Articular chondrocyte of knee joint (primary cell): ENCODE results near the gene TWNK. TPM values are rescaled to one million over a fixed set of nuclear protein-coding genes. Genes with fewer than 3 reads are reported as not detected.

Experiments
- small RNA-seq: library from RNA; depleted of rRNA; stranded (forward); fragments of <200 nt; gene quantifications from one replicate; pipeline ENCODE3, GENCODE V24; 2012
- total RNA-seq: library from RNA; depleted of rRNA; stranded (reverse); fragments of >200 nt; gene quantifications from 2 replicates; pipeline ENCODE4 v1.2.3, GENCODE V29; 2012

Gene TWNK
- 2.3 and 2.6 TPM in 2 replicates for total RNA-seq

GRCh38 chr10:100986952-100987684, at the start of gene TWNK, which contains the start of gene MRPL43:
Gene TWNK (plus strand): TSS chr10:100987543. CDS start chr10:100988211, 668 bp downstream.
Gene MRPL43 (minus strand): TSS chr10:100987497. CDS start chr10:100987443, 54 bp downstream.

GRCh38 chr10:100969187-100970075, 17.9 kb upstream of the TWNK start, which contains the start of gene SEMA4G:
Gene SEMA4G (plus strand): TSS chr10:100969504. CDS start chr10:100972913, 3,409 bp downstream.

GRCh38 chr10:100999742-101000126, 12.4 kb downstream of the TWNK start, which contains the start of gene LZTS2:
Gene LZTS2 (plus strand): TSS chr10:100999808. CDS start chr10:101002539, 2,731 bp downstream.

GRCh38 chr10:101031128-101031795, 43.9 kb downstream of the TWNK start, which contains the start of the genes PDZD7 and SFXN3:
Gene PDZD7 (minus strand): TSS chr10:101031129. CDS start chr10:101030219, 910 bp downstream.
Gene SFXN3 (plus strand): TSS chr10:101031234. CDS start chr10:101034695, 3,461 bp downstream.

Small RNA genes within 50 kb of the gene (small RNA-seq; reads per million reads assigned to genes)
- gene MIR608 = not detected

Other genes starting within 250 kb of the TWNK start
- gene PAX2, start 242.0 kb upstream of the TWNK start, total RNA-seq = not detected in 2 replicates
- 35.0 and 45.2 TPM in 2 replicates for gene SLF2, start 74.6 kb upstream of the TWNK start, total RNA-seq
- 0.26 and 0.43 TPM in 2 replicates for gene SEMA4G, start 18.0 kb upstream of the TWNK start, total RNA-seq
- 44.0 and 45.3 TPM in 2 replicates for gene MRPL43, start within 50 bp of the TWNK start, total RNA-seq
- 75.1 and 109 TPM in 2 replicates for gene LZTS2, start 12.3 kb downstream of the TWNK start, total RNA-seq
- 0.86 and 0.91 TPM in 2 replicates for gene PDZD7, start 43.6 kb downstream of the TWNK start, total RNA-seq
- gene SFXN3, start 43.7 kb downstream of the TWNK start, total RNA-seq = 61.8 and 74.1 TPM in 2 replicates
- 47.7 and 54.2 TPM in 2 replicates for gene KAZALD1, start 74.4 kb downstream of the TWNK start, total RNA-seq
- gene TLX1, start 143.8 kb downstream of the TWNK start, total RNA-seq = not detected in 2 replicates
- gene LBX1, start 241.9 kb downstream of the TWNK start, total RNA-seq = not detected in 2 replicates